HepG2 (cell line): ENCODE data around the gene ERF. TPM values are rescaled to one million over a fixed set of nuclear protein-coding genes. Genes with fewer than 3 reads are reported as not detected.

Source experiments
- ATAC-seq: fragments of 200-7000 bp; cut with Tn5 transposase; 3 replicates; pipeline ENCODE4 v1.9.1; 2020; ENCODE audit warnings: mild to moderate bottlenecking, moderate library complexity
- BruUV-seq: library from RNA; stranded (reverse); fragments of 400-500 nt; replicated peaks from 2 replicates; lab custom pipeline; 2021; lab: Mats Ljungman, UMichigan
- CTCF ChIA-PET: fragments of 300-600 bp; formaldehyde crosslinking; extraction: SDS; loops from one replicate; lab custom pipeline; 2021; ENCODE audit warnings: low total read pairs, inconsistent platforms, low intra/inter-chr PET ratio; lab: Yijun Ruan, JAX
- POLR2A ChIA-PET: fragments of 350-600 bp; sonication (Branson Sonifier 250); formaldehyde crosslinking; loops from one replicate; lab custom pipeline; 2020; ENCODE audit warnings: antibody characterized with exemption, inconsistent platforms; lab: Yijun Ruan, JAX
- DNase-seq: peaks from one replicate; pipeline ENCODE4 v3.0.0-alpha.2; 2015; ENCODE audit warnings: low spot score
- FAIRE-seq: peaks from 3 replicates; lab custom pipeline; 2011; peaks lifted over from hg19 to GRCh38; lab: Jason Lieb, UNC
- H2AFZ ChIP-seq: one replicate; pipeline ENCODE4 v1.6.1; 2011; ENCODE audit warnings: low read length, inconsistent platforms
- H3K27ac ChIP-seq: fragments of 300-600 bp; 3 replicates; pipeline ENCODE4 v1.8.0; 2011; ENCODE audit warnings: mixed run types, mild to moderate bottlenecking, mixed read lengths, low read length, inconsistent platforms; ENCODE audit not compliant: insufficient read depth; ENCODE audit errors: extremely low read length
- H3K27me3 ChIP-seq, 2 experiments: fragments of 200-600 bp in 1 of 2; 2 replicates in 1 of 2; 3 replicates in 1 of 2; pipeline versions ENCODE4 v1.6.0 to v1.8.0; 2011; ENCODE audit warnings: low read length in 2 of 2, mild to moderate bottlenecking in 2 of 2, moderate library complexity in 2 of 2, inconsistent platforms in 1 of 2; ENCODE audit not compliant: insufficient read depth in 2 of 2, control insufficient read depth in 1 of 2
- H3K36me3 ChIP-seq, 2 experiments: fragments of 200-600 bp in 1 of 2; replicated peaks in 1 of 2; 2 replicates in 1 of 2; 3 replicates in 1 of 2; pipeline versions ENCODE4 v1.5.1 to v1.8.0; 2011; ENCODE audit warnings: low read length in 2 of 2, inconsistent platforms in 1 of 2; ENCODE audit not compliant: insufficient read depth in 2 of 2, control insufficient read depth in 1 of 2
- H3K4me1 ChIP-seq: 2 replicates; pipeline ENCODE4 v1.5.1; 2012; ENCODE audit warnings: low read length, inconsistent platforms; ENCODE audit not compliant: insufficient read depth
- H3K4me2 ChIP-seq: 2 replicates; pipeline ENCODE4 v1.6.0; 2011; ENCODE audit warnings: low read depth, low read length, inconsistent platforms
- H3K4me3 ChIP-seq, 3 experiments: fragments of 200-600 bp in 1 of 3; sonication (generic), shearing (Covaris generic) in 1 of 3; replicated peaks in 1 of 3; 2 replicates each; pipeline ENCODE4 v1.5.1; 2011 to 2016; ENCODE audit warnings: low read length in 3 of 3, inconsistent platforms in 2 of 3, low read depth in 2 of 3, mild to moderate bottlenecking in 2 of 3, control low read depth in 1 of 3, mixed read lengths in 1 of 3; ENCODE audit not compliant: insufficient read depth in 1 of 3
- H3K79me2 ChIP-seq: one replicate; pipeline ENCODE4 v1.6.1; 2011; ENCODE audit warnings: low read length, inconsistent platforms; ENCODE audit not compliant: insufficient read depth
- H3K9ac ChIP-seq: 2 replicates; pipeline ENCODE4 v1.6.0; 2011; ENCODE audit warnings: mild to moderate bottlenecking, low read depth, low read length, inconsistent platforms; ENCODE audit not compliant: insufficient read depth
- H3K9me3 ChIP-seq: 2 replicates; pipeline ENCODE4 v1.5.1; 2012; ENCODE audit warnings: mild to moderate bottlenecking, low read length
- H4K20me1 ChIP-seq: 2 replicates; pipeline ENCODE4 v1.6.0; 2011; ENCODE audit warnings: inconsistent platforms, mild to moderate bottlenecking, low read length, moderate library complexity; ENCODE audit not compliant: insufficient read depth
- AGO2 ChIP-seq: fragments of 200-400 bp; formaldehyde crosslinking; optimal IDR thresholded peaks from 2 replicates; pipeline ENCODE3; 2017; ENCODE audit warnings: mild to moderate bottlenecking, low read depth, low read length, moderate library complexity
- IRF2 ChIP-seq: IDR thresholded peaks from 2 replicates; pipeline ENCODE4 v1.6.1; 2018; ENCODE audit warnings: missing genetic modification reagents, missing compliant biosample characterization
- MYC ChIP-seq: sonication (generic); formaldehyde crosslinking; IDR thresholded peaks from 2 replicates; pipeline ENCODE4 v1.9.0; 2021; ENCODE audit warnings: missing genetic modification reagents, borderline replicate concordance
- SALL1 ChIP-seq: sonication (generic); formaldehyde crosslinking; IDR thresholded peaks from 2 replicates; pipeline ENCODE4 v1.8.0; 2022; ENCODE audit warnings: mild to moderate bottlenecking, missing genetic modification reagents
- ZC3H13 ChIP-seq: sonication (generic); formaldehyde crosslinking; IDR thresholded peaks from 2 replicates; pipeline ENCODE4 v1.8.1; 2023; ENCODE audit warnings: mild to moderate bottlenecking, missing genetic modification reagents, moderate library complexity
- ZNF282 ChIP-seq: fragments of 450-650 bp; IDR thresholded peaks from 2 replicates; pipeline ENCODE4 v1.6.1; 2018; ENCODE audit not compliant: partially characterized antibody
- WGBS: methylation state at CpG from one replicate; pipeline ENCODE4 v1.1.6; 2017; ENCODE audit warnings: low lambda C conversion rate; 5-methylcytosine and 5-hydroxymethylcytosine counted together
- in situ Hi-C: cut with HindIII; loops from 2 replicates; pipeline ENCODE4 v1.10.0; 2017; ENCODE audit warnings: low pct_unique_long_range_greater_than_20kb; ENCODE audit not compliant: extremely low pct_ligation_motif_present
- intact Hi-C: fragments of 100-400 bp; cut with micrococcal nuclease; formaldehyde crosslinking; loops from one replicate; pipeline ENCODE4 v1.10.0; 2022; ENCODE audit not compliant: unreplicated experiment
- polyA plus RNA-seq, 8 experiments: library from polyadenylated mRNA; depleted of rRNA in 3 of 8; stranded (reverse) in 7 of 8; unstranded in 1 of 8; fragments of >200 nt; fragmentation: Illumina TruSeq in 4 of 8; extraction: Trizol in 4 of 8; gene quantifications; 2 replicates each; pipeline versions ENCODE4 v1.2.1 to v1.2.3, GENCODE V29; 2011 to 2016; ENCODE audit warnings: low read depth in 4 of 8, missing spikeins in 1 of 8, mixed read lengths in 1 of 8; ENCODE audit not compliant: insufficient read depth in 1 of 8
- total RNA-seq, 5 experiments: library from RNA; depleted of rRNA; stranded (reverse); fragments of >200 nt; fragmentation: Illumina TruSeq; extraction: Trizol; gene quantifications; 2 replicates each; pipeline ENCODE4 v1.2.3, GENCODE V29; 2016; ENCODE audit warnings: low read depth in 1 of 5
- TF ChIP-seq, protein P1 (sequence below): sonication (generic); formaldehyde crosslinking; IDR thresholded peaks from 2 replicates; pipeline ENCODE4 v1.8.0; 2022; ENCODE audit warnings: mild to moderate bottlenecking, missing genetic modification reagents, moderate library complexity
- TF ChIP-seq, protein P2 (sequence below): sonication (generic); formaldehyde crosslinking; IDR thresholded peaks from 2 replicates; pipeline ENCODE4 v1.9.0; 2021; ENCODE audit warnings: missing genetic modification reagents, mild to moderate bottlenecking, borderline replicate concordance

ERF gene
- total and polyA plus RNA-seq, 2 of the 13 experiments (the other 11 are each of a cell fraction or from before 2014, with no cell fraction given): 67.1 to 69.9 TPM

DNA sequence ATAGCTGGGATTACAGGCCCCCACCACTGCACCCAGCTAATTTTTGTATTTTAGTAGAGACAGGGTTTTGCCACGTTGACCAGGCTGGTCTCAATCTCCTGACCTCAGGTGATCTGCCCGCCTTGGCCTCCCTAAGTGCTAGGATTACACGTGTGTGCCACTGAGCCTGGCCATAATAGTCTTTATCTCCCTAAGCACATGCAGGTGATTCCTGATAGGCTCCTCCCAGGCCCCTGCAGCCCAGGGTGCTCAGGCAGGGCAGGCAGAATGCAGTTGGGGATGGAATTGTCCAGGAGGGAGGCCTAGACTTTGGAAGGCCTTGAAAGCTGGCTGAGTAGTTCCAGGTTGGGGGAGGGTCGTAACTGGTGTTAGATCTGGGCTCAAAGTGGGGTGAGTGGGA is 26.3 kb downstream of the ERF start:
- ChIA-PET POLR2A (interaction anchor here (1.6 to 3.0 kb wide), 2 partner anchors 11 to 14 kb away, joined by 3 to 13 read pairs; partner anchors contain the start of gene GSK3A), CTCF (no interaction called here)
- FAIRE-seq (no peak), ATAC-seq (no peak; the same call in 2 of the 3 replicates), DNase-seq (no peak)
- peaks cover 6% of the 10 kb centered on the region; the same call in 1 of the 2 replicates for H4K20me1 ChIP-seq
- peaks cover 29 to 64% of the 10 kb centered on the region in 2 experiments for H3K36me3 ChIP-seq
- intact Hi-C loops (no loop called here), in situ Hi-C loops (no loop called here)
- peaks cover 5% of the 10 kb centered on the region for H3K79me2 ChIP-seq
- no peak overlapping the region for H2AFZ ChIP-seq
- BruUV-seq: no TSS peak
- WGBS: 90% methylated on average over 4 of the region's 4 CpGs
- H3K27me3 ChIP-seq: no peaks in the 10 kb centered on the region
- H3K27ac ChIP-seq: no peak overlapping the region
- H3K9me3 ChIP-seq: no peaks in the 10 kb centered on the region
- H3K4me2 ChIP-seq: no peak overlapping the region
- H3K4me3 ChIP-seq: no peak overlapping the region
- H3K4me1 ChIP-seq: peaks cover 29% of the 10 kb centered on the region
- no peak overlapping the region for H3K9ac ChIP-seq
- TF ChIP-seq, protein P1, sequence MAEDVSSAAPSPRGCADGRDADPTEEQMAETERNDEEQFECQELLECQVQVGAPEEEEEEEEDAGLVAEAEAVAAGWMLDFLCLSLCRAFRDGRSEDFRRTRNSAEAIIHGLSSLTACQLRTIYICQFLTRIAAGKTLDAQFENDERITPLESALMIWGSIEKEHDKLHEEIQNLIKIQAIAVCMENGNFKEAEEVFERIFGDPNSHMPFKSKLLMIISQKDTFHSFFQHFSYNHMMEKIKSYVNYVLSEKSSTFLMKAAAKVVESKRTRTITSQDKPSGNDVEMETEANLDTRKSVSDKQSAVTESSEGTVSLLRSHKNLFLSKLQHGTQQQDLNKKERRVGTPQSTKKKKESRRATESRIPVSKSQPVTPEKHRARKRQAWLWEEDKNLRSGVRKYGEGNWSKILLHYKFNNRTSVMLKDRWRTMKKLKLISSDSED (CRISPR knock-in tag): no peak
- peak; percentile 14 for TF ChIP-seq AGO2

DNA sequence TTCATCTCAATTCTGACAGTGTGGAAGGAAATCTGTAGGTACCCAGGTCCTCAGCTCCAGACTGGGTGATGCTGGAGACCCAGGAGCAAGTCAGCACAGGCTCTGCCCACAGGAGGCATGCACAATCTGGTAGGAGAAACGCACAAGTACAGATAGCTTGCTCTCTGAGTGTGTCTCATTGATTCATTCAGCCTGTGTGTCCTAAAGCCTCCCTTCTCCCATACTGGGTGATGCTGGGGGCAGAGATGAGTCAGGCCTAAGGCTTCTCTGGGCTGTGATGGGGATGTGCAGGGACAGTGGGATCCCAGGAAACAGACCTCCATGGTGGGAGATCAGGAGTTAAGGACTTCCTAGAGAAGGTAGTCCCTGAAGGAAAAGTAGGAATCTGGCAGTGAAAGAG is 28.0 kb downstream of the ERF start:
- TF ChIP-seq IRF2: no peak
- TF ChIP-seq, protein P2, sequence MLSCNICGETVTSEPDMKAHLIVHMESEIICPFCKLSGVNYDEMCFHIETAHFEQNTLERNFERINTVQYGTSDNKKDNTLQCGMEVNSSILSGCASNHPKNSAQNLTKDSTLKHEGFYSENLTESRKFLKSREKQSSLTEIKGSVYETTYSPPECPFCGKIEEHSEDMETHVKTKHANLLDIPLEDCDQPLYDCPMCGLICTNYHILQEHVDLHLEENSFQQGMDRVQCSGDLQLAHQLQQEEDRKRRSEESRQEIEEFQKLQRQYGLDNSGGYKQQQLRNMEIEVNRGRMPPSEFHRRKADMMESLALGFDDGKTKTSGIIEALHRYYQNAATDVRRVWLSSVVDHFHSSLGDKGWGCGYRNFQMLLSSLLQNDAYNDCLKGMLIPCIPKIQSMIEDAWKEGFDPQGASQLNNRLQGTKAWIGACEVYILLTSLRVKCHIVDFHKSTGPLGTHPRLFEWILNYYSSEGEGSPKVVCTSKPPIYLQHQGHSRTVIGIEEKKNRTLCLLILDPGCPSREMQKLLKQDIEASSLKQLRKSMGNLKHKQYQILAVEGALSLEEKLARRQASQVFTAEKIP (CRISPR knock-in tag): no peak
- TF ChIP-seq MYC: no peak
- TF ChIP-seq ZC3H13 (CRISPR knock-in tag): peak; percentile 44; the same call in 1 of the 2 replicates
- TF ChIP-seq ZNF282: no peak
- no peak for TF ChIP-seq SALL1
- no peak overlapping the region for H2AFZ ChIP-seq
- CTCF ChIA-PET: no interaction called here
- BruUV-seq: no TSS peak
- intact Hi-C loops: no loop called here
- H3K9ac ChIP-seq: no peak overlapping the region
- no peak for ATAC-seq
- H3K4me2 ChIP-seq: no peak overlapping the region
- H3K4me1 ChIP-seq: peaks cover 36% of the 10 kb centered on the region
- no peaks in the 10 kb centered on the region for H3K27me3 ChIP-seq
- H3K4me3 ChIP-seq: no peak overlapping the region
- peaks cover 14% of the 10 kb centered on the region for H3K79me2 ChIP-seq
- no peak for DNase-seq
- POLR2A ChIA-PET: no interaction called here
- no peaks in the 10 kb centered on the region for H3K9me3 ChIP-seq
- no peak overlapping the region for H3K27ac ChIP-seq
- H4K20me1 ChIP-seq: peaks cover 6% of the 10 kb centered on the region; the same call in 1 of the 2 replicates
- no peak for FAIRE-seq
- peaks cover 26 to 48% of the 10 kb centered on the region in 2 experiments for H3K36me3 ChIP-seq
- WGBS: no CpG with 5 or more reads among the region's 1 CpG
- in situ Hi-C loops: no loop called here
